ENCODE measurements around the gene GGA1. TPM values are rescaled to one million over a fixed set of nuclear protein-coding genes. Genes with fewer than 3 reads are reported as not detected.
A peak's percentile ranks its signal among the peaks of the same experiment; 100 is the strongest.

The GGA1 gene
- polyA plus RNA-seq, 1 of the 3 experiments (the other 2 are of a cell fraction): 81.1 TPM

GRCh38 chr22:37563153-37564081 lies 45.2 kb upstream of the GGA1 start (continued):
- TF ChIP-seq MAX (IDR thresholded peaks at IDR 0.05; ENCODE audit: low read depth) (peak; percentile 93), FOXM1 (IDR thresholded peaks at IDR 0.05; ENCODE audit: low read depth) (no peak), TCF12 (IDR thresholded peaks at IDR 0.05) (peak; percentile 53), JUND (IDR thresholded peaks at IDR 0.05) (peak; percentile 87), NFIC (IDR thresholded peaks at IDR 0.05; ENCODE audit: borderline replicate concordance) (peak; percentile 60), EZH2phosphoT487 (IDR thresholded peaks at IDR 0.05; ENCODE audit: borderline replicate concordance, low read depth) (no peak), PBX3 (IDR thresholded peaks at IDR 0.05) (peak; percentile 70), FOXJ3 (CRISPR knock-in tag; IDR thresholded peaks at IDR 0.05) (no peak), ZBTB33 (IDR thresholded peaks at IDR 0.05; ENCODE audit: borderline replicate concordance, low read depth) (no peak), MXI1 (IDR thresholded peaks at IDR 0.05; ENCODE audit: low read depth, low read length) (no peak), RFX5 (IDR thresholded peaks at IDR 0.05; ENCODE audit: low read length) (no peak), CTCF (IDR thresholded peaks at IDR 0.05) (no peak), IRF3 (IDR thresholded peaks at IDR 0.05; ENCODE audit: low read depth, low read length) (no peak), POLR2AphosphoS5 (IDR thresholded peaks at IDR 0.05; ENCODE audit: low read depth, low read length) (no peak), RXRA (IDR thresholded peaks at IDR 0.05; ENCODE audit: borderline replicate concordance, low read depth) (no peak), NRF1 (IDR thresholded peaks at IDR 0.05; ENCODE audit: low read depth, low read length) (no peak), RCOR1 (IDR thresholded peaks at IDR 0.05; ENCODE audit: low read length) (no peak)
